Peyer's patch (tissue), 4 donors: ENCODE data around the gene ARHGAP31.

Experiments
- POLR2A ChIP-seq, 2 donors: fragments of 450-650 bp; IDR thresholded peaks; one replicate each; pipeline ENCODE4 v1.5.1; 2017; ENCODE audit warnings: antibody characterized with exemption in 2 of 2, mild to moderate bottlenecking in 2 of 2, moderate library complexity in 2 of 2
- TF ChIP-seq, protein P1 (sequence below), 6 experiments: fragments of 450-650 bp in 4 of 6; fragments of 200-600 bp in 2 of 6; sonication (generic) in 1 of 6; IDR thresholded peaks; one replicate each; pipeline ENCODE4 v1.5.1; 2017 to 2019; ENCODE audit warnings: antibody characterized with exemption in 6 of 6, mild to moderate bottlenecking in 3 of 6, moderate library complexity in 1 of 6

DNA sequence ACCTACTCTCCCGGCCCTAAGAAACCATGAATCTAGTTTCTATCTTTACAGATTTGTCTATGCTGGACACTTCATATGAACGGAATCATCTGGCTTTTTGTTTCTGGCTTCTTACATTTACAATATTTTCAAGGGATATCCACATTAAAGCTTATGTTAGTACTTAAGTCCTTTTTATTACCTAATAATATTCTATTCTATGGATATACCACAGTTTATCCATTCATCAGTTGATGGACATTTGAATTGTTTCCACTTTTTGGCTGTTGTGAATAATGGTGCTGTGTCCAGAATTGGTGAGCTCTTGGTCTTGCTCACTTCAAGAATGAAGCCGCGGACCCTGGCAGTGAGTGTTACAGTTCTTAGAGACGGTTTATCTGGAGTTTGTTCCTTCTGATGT lies 42.6 kb downstream of the ARHGAP31 start:
- TF ChIP-seq, protein P1, sequence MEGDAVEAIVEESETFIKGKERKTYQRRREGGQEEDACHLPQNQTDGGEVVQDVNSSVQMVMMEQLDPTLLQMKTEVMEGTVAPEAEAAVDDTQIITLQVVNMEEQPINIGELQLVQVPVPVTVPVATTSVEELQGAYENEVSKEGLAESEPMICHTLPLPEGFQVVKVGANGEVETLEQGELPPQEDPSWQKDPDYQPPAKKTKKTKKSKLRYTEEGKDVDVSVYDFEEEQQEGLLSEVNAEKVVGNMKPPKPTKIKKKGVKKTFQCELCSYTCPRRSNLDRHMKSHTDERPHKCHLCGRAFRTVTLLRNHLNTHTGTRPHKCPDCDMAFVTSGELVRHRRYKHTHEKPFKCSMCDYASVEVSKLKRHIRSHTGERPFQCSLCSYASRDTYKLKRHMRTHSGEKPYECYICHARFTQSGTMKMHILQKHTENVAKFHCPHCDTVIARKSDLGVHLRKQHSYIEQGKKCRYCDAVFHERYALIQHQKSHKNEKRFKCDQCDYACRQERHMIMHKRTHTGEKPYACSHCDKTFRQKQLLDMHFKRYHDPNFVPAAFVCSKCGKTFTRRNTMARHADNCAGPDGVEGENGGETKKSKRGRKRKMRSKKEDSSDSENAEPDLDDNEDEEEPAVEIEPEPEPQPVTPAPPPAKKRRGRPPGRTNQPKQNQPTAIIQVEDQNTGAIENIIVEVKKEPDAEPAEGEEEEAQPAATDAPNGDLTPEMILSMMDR (IDR thresholded peaks at IDR 0.05): no peak
- TF ChIP-seq POLR2A (IDR thresholded peaks at IDR 0.05): no peak
